BE2C (cell line): ENCODE data around the gene DNAJC17.

ENCODE experiments used
- DNase-seq: peaks from one replicate; pipeline ENCODE4 v3.0.0-alpha.2; 2020
- H3K27me3 ChIP-seq: fragments of 250-450 bp; sonication (Bioruptor Pico); 2 replicates; pipeline ENCODE4 v1.5.1; 2020; ENCODE audit warnings: mild to moderate bottlenecking
- H3K36me3 ChIP-seq: fragments of 250-450 bp; sonication (Bioruptor Pico); 2 replicates; pipeline ENCODE4 v1.5.1; 2020; ENCODE audit warnings: mild to moderate bottlenecking
- H3K4me1 ChIP-seq: fragments of 250-450 bp; sonication (Bioruptor Pico); 2 replicates; pipeline ENCODE4 v1.5.1; 2020
- H3K4me3 ChIP-seq: 2 replicates; pipeline ENCODE4 v1.5.1; 2011; ENCODE audit warnings: low read depth, low read length
- H3K9me3 ChIP-seq: fragments of 250-450 bp; sonication (Bioruptor Pico); 2 replicates; pipeline ENCODE4 v1.5.1; 2020
- CTCF ChIP-seq: IDR thresholded peaks from 2 replicates; pipeline ENCODE4 v1.5.1; 2012; ENCODE audit warnings: mild to moderate bottlenecking, low read depth, low read length

The DNAJC17 gene

GRCh38 chr15:40716165-40716564, 91.1 kb downstream of the DNAJC17 start:
- Histone ChIP-seq H3K4me3 (no peak overlapping the region), H3K9me3 (no peaks in the 10 kb centered on the region), H3K4me1 (no peaks in the 10 kb centered on the region), H3K27me3 (no peaks in the 10 kb centered on the region), H3K36me3 (peaks cover 9% of the 10 kb centered on the region)
- no peak for DNase-seq
- no peak for TF ChIP-seq CTCF
